GM23338 (cell line): ENCODE results near the gene HNRNPA1. TPM values are rescaled to one million over a fixed set of nuclear protein-coding genes. Genes with fewer than 3 reads are reported as not detected.

ENCODE experiments used
- ATAC-seq: fragments of 200-7000 bp; cut with Tn5 transposase; 3 replicates; pipeline ENCODE4 v1.9.1; 2020
- DNase-seq: peaks from one replicate; pipeline ENCODE4 v3.0.0-alpha.2; 2015; ENCODE audit warnings: low spot score
- H2AFZ ChIP-seq: fragments of 200-600 bp; sonication (generic); 2 replicates; pipeline ENCODE4 v1.8.0; 2016; ENCODE audit warnings: antibody characterized with exemption, mild to moderate bottlenecking, moderate library complexity
- H3F3A ChIP-seq: fragments of 200-600 bp; sonication (generic); replicated peaks from 2 replicates; pipeline ENCODE4 v1.8.0; 2017; ENCODE audit warnings: antibody characterized with exemption, mixed run types, low read depth
- H3K27ac ChIP-seq: fragments of 200-600 bp; sonication (generic); 2 replicates; pipeline ENCODE4 v1.6.1; 2016; ENCODE audit warnings: low read depth
- H3K27me3 ChIP-seq: fragments of 200-600 bp; sonication (generic); 2 replicates; pipeline ENCODE4 v1.8.0; 2016; ENCODE audit warnings: mild to moderate bottlenecking, mixed run types, moderate library complexity; ENCODE audit not compliant: insufficient read depth
- H3K36me3 ChIP-seq: fragments of 200-600 bp; sonication (generic); 2 replicates; pipeline ENCODE4 v1.8.0; 2016; ENCODE audit warnings: mild to moderate bottlenecking; ENCODE audit not compliant: insufficient read depth
- H3K4me1 ChIP-seq: fragments of 200-600 bp; sonication (generic); 2 replicates; pipeline ENCODE4 v1.8.0; 2016; ENCODE audit warnings: mild to moderate bottlenecking, moderate library complexity; ENCODE audit not compliant: insufficient read depth
- H3K4me2 ChIP-seq: fragments of 200-600 bp; sonication (generic); 2 replicates; pipeline ENCODE4 v1.7.1; 2017; ENCODE audit warnings: mixed run types
- H3K4me3 ChIP-seq: fragments of 200-600 bp; sonication (generic); 2 replicates; pipeline ENCODE4 v1.6.1; 2016; ENCODE audit warnings: mixed run types
- H3K79me2 ChIP-seq: fragments of 200-600 bp; sonication (generic); replicated peaks from 2 replicates; pipeline ENCODE4 v1.8.0; 2017; ENCODE audit warnings: mild to moderate bottlenecking; ENCODE audit not compliant: insufficient read depth
- H3K9me2 ChIP-seq: fragments of 200-600 bp; sonication (generic); 2 replicates; pipeline ENCODE4 v1.8.0; 2017; ENCODE audit not compliant: insufficient read depth
- H4K20me1 ChIP-seq: fragments of 200-600 bp; sonication (generic); replicated peaks from 2 replicates; pipeline ENCODE4 v1.8.0; 2017; ENCODE audit warnings: mild to moderate bottlenecking; ENCODE audit not compliant: insufficient read depth
- H3K27ac Mint-ChIP-seq: 2 replicates; pipeline ENCODE4 v1.8.0; 2020; ENCODE audit warnings: inconsistent platforms, mild to moderate bottlenecking, moderate library complexity, mixed read lengths
- H3K27me3 Mint-ChIP-seq: 3 replicates; pipeline ENCODE4 v1.8.0; 2022; ENCODE audit warnings: low read depth, mild to moderate bottlenecking, moderate library complexity, mixed read lengths, inconsistent platforms; ENCODE audit not compliant: insufficient read depth, poor library complexity
- H3K36me3 Mint-ChIP-seq: 3 replicates; pipeline ENCODE4 v1.8.0; 2021; ENCODE audit warnings: low read depth, mild to moderate bottlenecking, inconsistent platforms, moderate library complexity, mixed read lengths
- H3K4me1 Mint-ChIP-seq: 3 replicates; pipeline ENCODE4 v1.8.0; 2020; ENCODE audit warnings: mild to moderate bottlenecking, inconsistent platforms, mixed read lengths
- H3K4me3 Mint-ChIP-seq: 3 replicates; pipeline ENCODE4 v1.8.0; 2021; ENCODE audit warnings: moderate library complexity, mild to moderate bottlenecking, inconsistent platforms, mixed read lengths
- H3K9me3 Mint-ChIP-seq: 3 replicates; pipeline ENCODE4 v1.8.0; 2020; ENCODE audit warnings: moderate library complexity, mild to moderate bottlenecking, inconsistent platforms, mixed read lengths
- CREB1 ChIP-seq: fragments of 250-450 bp; sonication (Bioruptor Pico); IDR thresholded peaks from 2 replicates; pipeline ENCODE4 v1.5.0; 2020; ENCODE audit warnings: low read depth, mild to moderate bottlenecking, moderate library complexity
- EZH2 ChIP-seq: fragments of 200-600 bp; sonication (generic); IDR thresholded peaks from one replicate; pipeline ENCODE4 v1.8.0; 2017; ENCODE audit warnings: antibody characterized with exemption, mild to moderate bottlenecking, low read depth; ENCODE audit not compliant: unreplicated experiment
- EZH2phosphoT487 ChIP-seq: fragments of 200-600 bp; sonication (generic); IDR thresholded peaks from one replicate; pipeline ENCODE4 v1.8.1; 2018; ENCODE audit warnings: antibody characterized with exemption; ENCODE audit not compliant: unreplicated experiment
- JUNB ChIP-seq: IDR thresholded peaks from one replicate; pipeline ENCODE4 v1.6.1; 2016; ENCODE audit warnings: antibody characterized with exemption; ENCODE audit not compliant: unreplicated experiment
- NANOG ChIP-seq: IDR thresholded peaks from 2 replicates; pipeline ENCODE4 v1.6.1; 2016; ENCODE audit warnings: antibody characterized with exemption, borderline replicate concordance
- POLR2AphosphoS5 ChIP-seq: IDR thresholded peaks from 2 replicates; pipeline ENCODE4 v1.6.1; 2016; ENCODE audit warnings: antibody characterized with exemption, low read depth
- STAT1 ChIP-seq: IDR thresholded peaks from one replicate; pipeline ENCODE4 v1.6.1; 2016; ENCODE audit warnings: antibody characterized with exemption; ENCODE audit not compliant: unreplicated experiment
- ZNF114 ChIP-seq: fragments of 250-450 bp; sonication (Bioruptor Pico); IDR thresholded peaks from 2 replicates; pipeline ENCODE4 v1.5.0; 2020; ENCODE audit warnings: mild to moderate bottlenecking, moderate library complexity
- polyA plus RNA-seq: library from polyadenylated mRNA; unstranded; fragments of >200 nt; fragmentation: Nextera tagmentation; extraction: Ambion mirVana; gene quantifications from 2 replicates; pipeline ENCODE4 v1.2.1, GENCODE V29; 2016
- total RNA-seq: library from RNA; depleted of rRNA; stranded (reverse); fragments of >200 nt; shearing (Covaris generic); gene quantifications from 2 replicates; pipeline ENCODE4 v1.2.3, GENCODE V29; 2014
- TF ChIP-seq, protein P1 (sequence below): IDR thresholded peaks from 2 replicates; pipeline ENCODE4 v1.6.1; 2016; ENCODE audit warnings: antibody characterized with exemption
- TF ChIP-seq, protein P2 (sequence below), 2 experiments: fragments of 200-600 bp in 1 of 2; sonication (generic) in 1 of 2; conservative IDR thresholded peaks; 2 replicates each; pipeline versions ENCODE4 v1.5.1 to v1.6.1; 2016 to 2017; ENCODE audit warnings: antibody characterized with exemption in 2 of 2, low read depth in 2 of 2, mild to moderate bottlenecking in 2 of 2, moderate library complexity in 1 of 2

Gene HNRNPA1
- total and polyA plus RNA-seq, 2 experiments from 2014 or later, result 1,104 to 2,576 TPM

DNA sequence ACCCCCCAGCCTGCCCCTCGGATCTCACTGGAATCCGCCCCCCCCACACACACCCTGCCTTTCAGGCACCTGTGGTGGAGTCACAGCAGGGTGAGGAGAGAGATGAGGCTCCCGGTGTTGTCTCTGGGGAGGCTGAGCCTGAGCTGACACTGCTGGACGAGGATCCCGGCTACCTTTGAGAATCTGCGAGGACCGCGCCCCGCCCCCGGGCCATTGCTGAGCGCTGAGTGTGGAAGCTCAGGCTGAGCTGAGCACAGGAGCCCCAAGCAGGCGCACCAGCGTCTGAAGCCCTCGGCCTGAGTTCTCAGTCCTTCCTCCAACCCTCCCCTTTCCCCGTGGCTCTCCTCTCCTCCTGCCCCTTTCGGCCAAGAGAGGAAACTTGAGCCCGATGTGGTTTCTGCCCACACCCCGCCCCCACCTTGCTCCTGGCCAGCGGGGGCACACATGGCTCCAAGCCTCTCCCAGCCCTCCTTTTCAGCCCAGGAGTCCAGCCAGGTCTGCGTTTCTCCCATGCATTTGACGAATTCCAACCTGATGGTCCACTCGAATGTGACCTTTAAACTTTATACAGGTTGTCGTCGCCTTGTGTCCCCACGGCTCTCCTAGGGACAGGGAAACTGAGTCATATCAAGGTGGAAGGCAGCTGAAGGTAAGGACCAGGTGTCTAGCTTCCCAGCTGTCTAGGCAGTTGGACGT lies 20.4 kb downstream of the HNRNPA1 start, which contains the start of gene NFE2:
Gene NFE2 (minus strand): TSS at position 284 of the 696 bp plus-strand sequence. CDS start 5,767 bp downstream, outside the sequence.
- peaks cover 15% of the 10 kb centered on the region for H3K27me3 ChIP-seq
- Mint-ChIP-seq H3K36me3 (no peaks in the 10 kb centered on the region), H3K27me3 (peaks cover 17% of the 10 kb centered on the region), H3K4me1 (peaks cover 50% of the 10 kb centered on the region), H3K27ac (peak within 1 kb of the TSS; percentile 85), H3K4me3 (peak within 1 kb of the TSS; percentile 70), H3K9me3 (no peaks in the 10 kb centered on the region)
- H3K79me2 ChIP-seq, result no peaks in the 10 kb centered on the region
- H3F3A ChIP-seq, result peaks cover 12% of the 10 kb centered on the region
- 0 out of 2 replicates have a peak, but pooled peaks have one; percentile 9 for TF ChIP-seq CREB1
- TF ChIP-seq, protein P1, sequence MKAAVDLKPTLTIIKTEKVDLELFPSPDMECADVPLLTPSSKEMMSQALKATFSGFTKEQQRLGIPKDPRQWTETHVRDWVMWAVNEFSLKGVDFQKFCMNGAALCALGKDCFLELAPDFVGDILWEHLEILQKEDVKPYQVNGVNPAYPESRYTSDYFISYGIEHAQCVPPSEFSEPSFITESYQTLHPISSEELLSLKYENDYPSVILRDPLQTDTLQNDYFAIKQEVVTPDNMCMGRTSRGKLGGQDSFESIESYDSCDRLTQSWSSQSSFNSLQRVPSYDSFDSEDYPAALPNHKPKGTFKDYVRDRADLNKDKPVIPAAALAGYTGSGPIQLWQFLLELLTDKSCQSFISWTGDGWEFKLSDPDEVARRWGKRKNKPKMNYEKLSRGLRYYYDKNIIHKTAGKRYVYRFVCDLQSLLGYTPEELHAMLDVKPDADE, result no peak
- TF ChIP-seq EZH2, result no peak
- TF ChIP-seq EZH2phosphoT487, result no peak
- TF ChIP-seq, protein P2, sequence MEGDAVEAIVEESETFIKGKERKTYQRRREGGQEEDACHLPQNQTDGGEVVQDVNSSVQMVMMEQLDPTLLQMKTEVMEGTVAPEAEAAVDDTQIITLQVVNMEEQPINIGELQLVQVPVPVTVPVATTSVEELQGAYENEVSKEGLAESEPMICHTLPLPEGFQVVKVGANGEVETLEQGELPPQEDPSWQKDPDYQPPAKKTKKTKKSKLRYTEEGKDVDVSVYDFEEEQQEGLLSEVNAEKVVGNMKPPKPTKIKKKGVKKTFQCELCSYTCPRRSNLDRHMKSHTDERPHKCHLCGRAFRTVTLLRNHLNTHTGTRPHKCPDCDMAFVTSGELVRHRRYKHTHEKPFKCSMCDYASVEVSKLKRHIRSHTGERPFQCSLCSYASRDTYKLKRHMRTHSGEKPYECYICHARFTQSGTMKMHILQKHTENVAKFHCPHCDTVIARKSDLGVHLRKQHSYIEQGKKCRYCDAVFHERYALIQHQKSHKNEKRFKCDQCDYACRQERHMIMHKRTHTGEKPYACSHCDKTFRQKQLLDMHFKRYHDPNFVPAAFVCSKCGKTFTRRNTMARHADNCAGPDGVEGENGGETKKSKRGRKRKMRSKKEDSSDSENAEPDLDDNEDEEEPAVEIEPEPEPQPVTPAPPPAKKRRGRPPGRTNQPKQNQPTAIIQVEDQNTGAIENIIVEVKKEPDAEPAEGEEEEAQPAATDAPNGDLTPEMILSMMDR (conservative IDR thresholded peaks at IDR 0.05; ENCODE audit: low read depth in 2 of 2), result 0 out of 4 replicates have a peak, but pooled peaks of 1 of the 2 experiments have one; percentile 5
- TF ChIP-seq ZNF114 (CRISPR knock-in tag), result no peak
- no peak for TF ChIP-seq JUNB
- peak; percentile 54; the same call in 1 of the 2 replicates for TF ChIP-seq POLR2AphosphoS5
- H3K36me3 ChIP-seq, result no peaks in the 10 kb centered on the region
- H3K4me3 ChIP-seq, result peak within 1 kb of the TSS; percentile 71
- peak within 1 kb of the TSS; percentile 96 for H2AFZ ChIP-seq
- no peaks in the 10 kb centered on the region for H3K9me2 ChIP-seq
- H4K20me1 ChIP-seq, result no peaks in the 10 kb centered on the region
- H3K4me2 ChIP-seq, result peak within 1 kb of the TSS; percentile 99
- peak within 1 kb of the TSS; percentile 95; the same call in 1 of the 2 replicates for H3K27ac ChIP-seq
- ATAC-seq, result peak; percentile 91
- H3K4me1 ChIP-seq, result peaks cover 47% of the 10 kb centered on the region
- DNase-seq, result peak; percentile 92

DNA sequence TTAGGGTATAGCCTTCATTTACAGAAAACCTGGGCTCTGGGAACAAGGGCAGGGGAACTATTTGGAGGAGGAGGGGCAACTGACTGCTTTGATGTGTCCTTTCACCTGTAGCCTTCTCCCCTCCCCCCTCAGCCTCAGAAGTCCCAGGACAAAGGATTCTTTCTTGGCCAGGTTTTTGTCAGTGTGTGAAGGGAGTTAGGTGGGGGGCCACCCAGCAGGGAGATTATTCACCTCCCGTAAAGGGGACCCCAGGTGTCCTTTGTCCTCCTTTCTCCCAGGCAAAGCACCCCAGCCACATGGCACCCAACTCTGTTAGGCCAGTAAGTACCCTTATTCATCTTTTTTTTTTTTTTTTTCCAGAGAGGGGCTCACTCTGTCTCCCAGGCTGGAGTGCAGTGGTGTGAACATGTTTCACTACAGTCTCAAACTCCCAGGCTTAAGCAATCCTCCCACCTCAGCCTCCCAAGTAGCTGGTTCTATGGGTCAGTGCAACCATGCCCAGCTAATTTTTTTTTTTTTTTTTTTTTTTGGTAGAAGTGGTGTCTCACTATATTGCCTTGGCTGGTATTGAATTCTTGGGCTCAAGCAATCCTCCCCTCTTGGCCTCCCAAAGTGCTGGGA lies 21.0 kb downstream of the HNRNPA1 start:
- Histone ChIP-seq H4K20me1 (no peaks in the 10 kb centered on the region), H3K9me2 (no peaks in the 10 kb centered on the region), H3K27ac (peak overlapping the region; percentile 95; the same call in 1 of the 2 replicates), H3K4me1 (peaks cover 48% of the 10 kb centered on the region), H3K4me3 (peak overlapping the region; percentile 71), H3F3A (peaks cover 12% of the 10 kb centered on the region), H3K27me3 (peaks cover 15% of the 10 kb centered on the region), H3K36me3 (no peaks in the 10 kb centered on the region), H2AFZ (peak overlapping the region; percentile 96), H3K4me2 (peak overlapping the region; percentile 99), H3K79me2 (no peaks in the 10 kb centered on the region)
- no peaks in the 10 kb centered on the region for H3K36me3 Mint-ChIP-seq
- peak; percentile 88 for DNase-seq
- H3K4me3 Mint-ChIP-seq, result peak overlapping the region; percentile 70
- H3K9me3 Mint-ChIP-seq, result no peaks in the 10 kb centered on the region
- ATAC-seq, result peak; percentile 65
- H3K27me3 Mint-ChIP-seq, result peaks cover 12% of the 10 kb centered on the region
- H3K27ac Mint-ChIP-seq, result peak overlapping the region; percentile 85
- peaks cover 50% of the 10 kb centered on the region for H3K4me1 Mint-ChIP-seq
- TF ChIP-seq, protein P1, result no peak
- TF ChIP-seq STAT1 (no peak), EZH2phosphoT487 (no peak), CREB1 (no peak), NANOG (no peak; the same call in 1 of the 2 replicates)
- TF ChIP-seq, protein P2 (conservative IDR thresholded peaks at IDR 0.05; ENCODE audit: low read depth in 2 of 2), result no peak
